Activated naive CD8-positive, alpha-beta T cell treated with anti-CD3 and anti-CD28 coated beads, Interleukin-2, amount 50 U/mL, for 24 hours (primary cell): Measurements from ENCODE around the gene PPP1R12C.

Source experiments
- ATAC-seq: fragments of 150-1000 bp; cut with Tn5 transposase; one replicate; pipeline ENCODE4 v1.10.0; 2021
- DNase-seq: peaks from one replicate; pipeline ENCODE4 v3.0.0; 2021
- H3K27ac Mint-ChIP-seq: one replicate; pipeline ENCODE4 v1.8.0; 2021; ENCODE audit warnings: mild to moderate bottlenecking, mixed read lengths
- H3K27me3 Mint-ChIP-seq: one replicate; pipeline ENCODE4 v1.8.0; 2021; ENCODE audit warnings: mixed read lengths
- H3K36me3 Mint-ChIP-seq: one replicate; pipeline ENCODE4 v1.8.0; 2021; ENCODE audit warnings: low read depth, mixed read lengths
- H3K4me1 Mint-ChIP-seq: one replicate; pipeline ENCODE4 v1.8.0; 2021; ENCODE audit warnings: mixed read lengths
- H3K4me3 Mint-ChIP-seq: one replicate; pipeline ENCODE4 v1.8.0; 2021; ENCODE audit warnings: mild to moderate bottlenecking, moderate library complexity, mixed read lengths
- H3K9me3 Mint-ChIP-seq: one replicate; pipeline ENCODE4 v1.8.0; 2021; ENCODE audit warnings: mixed read lengths

Gene PPP1R12C

GRCh38 chr19:55092423-55093318 lies 24.8 kb downstream of the PPP1R12C start:
- no peak overlapping the region for H3K27ac Mint-ChIP-seq
- ATAC-seq = no peak
- peaks cover 18% of the 10 kb centered on the region for H3K27me3 Mint-ChIP-seq
- peaks cover 8% of the 10 kb centered on the region for H3K4me1 Mint-ChIP-seq
- no peak overlapping the region for H3K4me3 Mint-ChIP-seq
- no peaks in the 10 kb centered on the region for H3K9me3 Mint-ChIP-seq
- DNase-seq = no peak
- peaks cover 17% of the 10 kb centered on the region for H3K36me3 Mint-ChIP-seq

- Mint-ChIP-seq H3K4me1 (peaks cover 15% of the 10 kb centered on the region), H3K27me3 (peaks cover 25% of the 10 kb centered on the region), H3K9me3 (no peaks in the 10 kb centered on the region), H3K36me3 (peaks cover 17% of the 10 kb centered on the region), H3K4me3 (no peak overlapping the region), H3K27ac (no peak overlapping the region)
- no peak for DNase-seq
- no peak for ATAC-seq
Measured at GRCh38 chr19:55091955-55092354, 25.5 kb downstream of the PPP1R12C start.

GRCh38 chr19:55091126-55091910 lies 26.1 kb downstream of the PPP1R12C start:
- ATAC-seq (no peak), DNase-seq (no peak)
- Mint-ChIP-seq H3K36me3 (peaks cover 17% of the 10 kb centered on the region), H3K27ac (no peak overlapping the region), H3K4me3 (no peak overlapping the region), H3K27me3 (peaks cover 27% of the 10 kb centered on the region), H3K4me1 (peaks cover 17% of the 10 kb centered on the region), H3K9me3 (no peaks in the 10 kb centered on the region)

GRCh38 chr19:55090564-55090963 lies 26.9 kb downstream of the PPP1R12C start:
- DNase-seq (no peak), ATAC-seq (no peak)
- Mint-ChIP-seq H3K4me3 (no peak overlapping the region), H3K36me3 (peaks cover 17% of the 10 kb centered on the region), H3K27me3 (peaks cover 33% of the 10 kb centered on the region), H3K4me1 (peaks cover 17% of the 10 kb centered on the region), H3K9me3 (no peaks in the 10 kb centered on the region), H3K27ac (no peak overlapping the region)

GRCh38 chr19:55089342-55089944 lies 28.0 kb downstream of the PPP1R12C start:
- H3K4me3 Mint-ChIP-seq = no peak overlapping the region
- H3K36me3 Mint-ChIP-seq = peaks cover 16% of the 10 kb centered on the region
- no peaks in the 10 kb centered on the region for H3K9me3 Mint-ChIP-seq
- H3K4me1 Mint-ChIP-seq = peaks cover 17% of the 10 kb centered on the region
- no peak for DNase-seq
- H3K27me3 Mint-ChIP-seq = peaks cover 42% of the 10 kb centered on the region
- ATAC-seq = no peak
- H3K27ac Mint-ChIP-seq = no peak overlapping the region

GRCh38 chr19:55088543-55089341 lies 28.7 kb downstream of the PPP1R12C start:
- no peak overlapping the region for H3K27ac Mint-ChIP-seq

GRCh38 chr19:55088021-55088451 lies 29.4 kb downstream of the PPP1R12C start:
- Mint-ChIP-seq H3K4me3 (peak overlapping the region; percentile 39), H3K27me3 (peaks cover 52% of the 10 kb centered on the region)
- ATAC-seq = no peak

More at GRCh38 chr19:55088543-55089341, 28.7 kb downstream of the PPP1R12C start:
- H3K4me3 Mint-ChIP-seq = peak overlapping the region; percentile 39
- peaks cover 49% of the 10 kb centered on the region for H3K27me3 Mint-ChIP-seq
- ATAC-seq (peak; percentile 57), DNase-seq (peak; percentile 89)
- peaks cover 17% of the 10 kb centered on the region for H3K4me1 Mint-ChIP-seq
- no peaks in the 10 kb centered on the region for H3K9me3 Mint-ChIP-seq
- peaks cover 16% of the 10 kb centered on the region for H3K36me3 Mint-ChIP-seq

GRCh38 chr19:55087542-55087901 lies 29.9 kb downstream of the PPP1R12C start:
- DNase-seq (no peak), ATAC-seq (no peak)
- H3K4me3 Mint-ChIP-seq = peak overlapping the region; percentile 51
- peaks cover 21% of the 10 kb centered on the region for H3K4me1 Mint-ChIP-seq
- H3K36me3 Mint-ChIP-seq = peaks cover 17% of the 10 kb centered on the region
- no peak overlapping the region for H3K27ac Mint-ChIP-seq
- peaks cover 56% of the 10 kb centered on the region for H3K27me3 Mint-ChIP-seq
- no peaks in the 10 kb centered on the region for H3K9me3 Mint-ChIP-seq

More at GRCh38 chr19:55088021-55088451, 29.4 kb downstream of the PPP1R12C start:
- no peaks in the 10 kb centered on the region for H3K9me3 Mint-ChIP-seq
- peaks cover 17% of the 10 kb centered on the region for H3K4me1 Mint-ChIP-seq
- peaks cover 16% of the 10 kb centered on the region for H3K36me3 Mint-ChIP-seq
- no peak overlapping the region for H3K27ac Mint-ChIP-seq
- no peak for DNase-seq

GRCh38 chr19:55086730-55087541 lies 30.5 kb downstream of the PPP1R12C start:
- H3K27me3 Mint-ChIP-seq = peaks cover 61% of the 10 kb centered on the region

GRCh38 chr19:55085923-55086715 lies 31.3 kb downstream of the PPP1R12C start:
- H3K4me1 Mint-ChIP-seq = peaks cover 27% of the 10 kb centered on the region
- H3K4me3 Mint-ChIP-seq = no peak overlapping the region
- H3K27ac Mint-ChIP-seq = no peak overlapping the region
- ATAC-seq = no peak
- peaks cover 17% of the 10 kb centered on the region for H3K36me3 Mint-ChIP-seq
- H3K27me3 Mint-ChIP-seq = peaks cover 65% of the 10 kb centered on the region
- H3K9me3 Mint-ChIP-seq = no peaks in the 10 kb centered on the region
- no peak for DNase-seq

More at GRCh38 chr19:55086730-55087541, 30.5 kb downstream of the PPP1R12C start:
- ATAC-seq (peak; percentile 48), DNase-seq (peak; percentile 68)
- Mint-ChIP-seq H3K4me3 (peak overlapping the region; percentile 51), H3K36me3 (peaks cover 17% of the 10 kb centered on the region), H3K4me1 (peaks cover 24% of the 10 kb centered on the region), H3K27ac (no peak overlapping the region), H3K9me3 (no peaks in the 10 kb centered on the region)

- Mint-ChIP-seq H3K36me3 (peaks cover 11% of the 10 kb centered on the region), H3K27ac (no peak overlapping the region), H3K4me1 (peaks cover 40% of the 10 kb centered on the region), H3K9me3 (no peaks in the 10 kb centered on the region), H3K27me3 (peaks cover 73% of the 10 kb centered on the region), H3K4me3 (no peak overlapping the region)
- no peak for ATAC-seq
- DNase-seq = no peak
Measured at GRCh38 chr19:55084416-55084815, 33.0 kb downstream of the PPP1R12C start.

- no peaks in the 10 kb centered on the region for H3K9me3 Mint-ChIP-seq
- H3K4me1 Mint-ChIP-seq = peaks cover 38% of the 10 kb centered on the region
- peaks cover 8% of the 10 kb centered on the region for H3K36me3 Mint-ChIP-seq
- peaks cover 68% of the 10 kb centered on the region for H3K27me3 Mint-ChIP-seq
- no peak overlapping the region for H3K4me3 Mint-ChIP-seq
- no peak for DNase-seq
- H3K27ac Mint-ChIP-seq = no peak overlapping the region
- ATAC-seq = no peak
Measured at GRCh38 chr19:55083004-55083850, 34.2 kb downstream of the PPP1R12C start.
